ENCODE measurements around the gene KLHL21.
"Not testable (repeated sequence)": the region's sequence is repeated elsewhere in the genome, so short reads cannot be mapped to it uniquely, and the experiment has no call there.

KLHL21 gene

DNA sequence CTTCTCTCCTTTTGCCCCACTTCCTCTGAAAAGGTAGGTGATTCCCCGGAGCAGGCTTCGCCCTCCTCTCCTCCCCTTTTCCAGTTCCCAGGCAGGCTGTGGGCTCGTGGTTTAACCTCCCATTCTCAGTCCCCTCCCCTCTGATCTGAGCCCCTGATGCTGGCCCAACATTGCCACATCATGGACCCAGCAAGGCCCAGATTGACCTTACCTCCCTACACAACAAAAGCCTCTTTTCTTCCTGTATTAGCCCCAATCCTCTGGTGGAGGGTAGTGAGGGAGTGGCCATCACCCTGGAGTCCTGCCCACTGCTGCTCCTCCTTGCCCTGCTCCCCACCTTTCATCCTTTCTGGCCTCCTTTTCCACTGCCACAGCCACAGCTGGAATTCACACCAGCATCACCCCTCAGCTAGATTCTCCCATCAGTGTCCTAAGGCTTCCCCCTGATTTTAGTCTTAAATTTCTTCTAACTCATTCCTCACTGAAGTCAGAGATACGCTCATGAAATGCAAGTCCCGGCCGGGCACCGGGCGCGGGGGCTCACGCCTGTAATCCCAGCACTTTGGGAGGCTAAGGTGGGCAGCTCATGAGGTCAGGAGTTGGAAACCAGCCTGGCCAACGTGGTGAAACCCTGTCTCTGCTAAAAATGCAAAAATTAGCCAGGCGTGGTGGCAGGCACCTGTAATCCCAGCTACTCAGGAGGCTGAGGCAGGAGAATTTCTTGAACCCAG lies 29.9 kb downstream of the KLHL21 start:
- H3K9me3 Mint-ChIP-seq: no peaks in the 10 kb centered on the region
- DNase-seq: no peak
- no peak for ATAC-seq
- no peak overlapping the region for H3K27ac Mint-ChIP-seq
- H3K4me3 Mint-ChIP-seq: no peak overlapping the region
- no peaks in the 10 kb centered on the region for H3K27me3 Mint-ChIP-seq
- no peaks in the 10 kb centered on the region for H3K36me3 Mint-ChIP-seq (ENCODE audit: low read depth)
- H3K4me1 Mint-ChIP-seq: no peaks in the 10 kb centered on the region

DNA sequence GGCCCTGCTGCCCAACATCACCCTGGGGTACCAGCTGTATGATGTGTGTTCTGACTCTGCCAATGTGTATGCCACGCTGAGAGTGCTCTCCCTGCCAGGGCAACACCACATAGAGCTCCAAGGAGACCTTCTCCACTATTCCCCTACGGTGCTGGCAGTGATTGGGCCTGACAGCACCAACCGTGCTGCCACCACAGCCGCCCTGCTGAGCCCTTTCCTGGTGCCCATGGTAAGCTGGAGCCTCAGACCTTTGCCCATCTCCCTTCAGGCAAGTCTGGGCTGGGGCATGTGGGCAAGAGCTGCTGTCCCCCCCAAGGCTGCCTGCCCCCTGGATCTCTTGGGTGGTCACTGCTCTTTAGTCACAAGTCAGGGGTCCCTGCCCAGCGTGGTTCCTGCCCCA lies 31.7 kb downstream of the KLHL21 start:
- Mint-ChIP-seq H3K9me3 (no peaks in the 10 kb centered on the region), H3K27ac (no peak overlapping the region), H3K4me3 (no peak overlapping the region), H3K4me1 (no peaks in the 10 kb centered on the region), H3K27me3 (no peaks in the 10 kb centered on the region), H3K36me3 (ENCODE audit: low read depth) (no peaks in the 10 kb centered on the region)
- ATAC-seq: no peak
- no peak for DNase-seq

DNA sequence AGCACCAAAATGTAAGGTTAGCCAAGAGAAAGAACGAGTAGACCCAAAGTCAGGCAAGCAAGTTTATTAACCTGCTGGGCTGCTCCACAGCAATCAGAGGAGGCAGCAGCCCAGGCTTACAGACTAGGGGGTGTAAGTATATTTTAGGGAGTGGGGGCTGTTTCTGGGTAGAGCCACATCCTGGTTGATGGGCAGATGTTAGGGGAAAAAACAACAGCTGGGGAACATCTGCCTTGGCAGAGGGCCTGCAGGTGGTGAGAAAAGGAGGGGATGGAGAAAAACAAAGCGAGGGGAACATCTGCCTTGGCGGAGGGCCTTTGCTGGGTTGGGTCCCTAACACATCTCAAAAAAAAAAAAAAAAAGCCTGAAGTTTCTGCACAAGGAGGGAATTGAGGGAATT lies 32.6 kb downstream of the KLHL21 start:
- Mint-ChIP-seq H3K4me3 (no peak overlapping the region), H3K27ac (no peak overlapping the region), H3K9me3 (no peaks in the 10 kb centered on the region), H3K4me1 (no peaks in the 10 kb centered on the region), H3K27me3 (no peaks in the 10 kb centered on the region), H3K36me3 (ENCODE audit: low read depth) (no peaks in the 10 kb centered on the region)
- ATAC-seq (no peak), DNase-seq (no peak)

DNA sequence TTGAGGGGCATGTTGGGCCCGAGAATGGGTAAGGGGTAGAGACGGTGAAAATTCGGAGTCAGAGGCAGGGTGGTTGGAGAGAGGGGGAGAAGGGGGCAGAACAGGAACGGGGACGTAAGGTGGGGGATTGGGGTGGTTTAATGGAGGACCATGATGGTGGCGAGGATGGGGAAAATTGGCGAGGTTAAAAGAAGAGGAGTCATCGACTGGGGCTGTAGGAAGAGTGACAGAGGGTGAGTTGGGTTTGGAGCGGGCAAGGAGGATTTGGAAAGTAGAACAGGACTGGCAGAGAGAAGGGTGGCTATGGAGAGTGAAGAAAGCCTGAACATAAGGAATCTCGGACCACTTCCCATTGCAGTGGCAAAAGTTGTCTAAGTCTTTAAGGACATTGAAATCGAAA lies 33.6 kb downstream of the KLHL21 start:
- ATAC-seq: no peak
- Mint-ChIP-seq H3K4me1 (no peaks in the 10 kb centered on the region), H3K27ac (peak overlapping the region; percentile 5), H3K36me3 (ENCODE audit: low read depth) (no peaks in the 10 kb centered on the region), H3K27me3 (no peaks in the 10 kb centered on the region), H3K4me3 (no peak overlapping the region), H3K9me3 (no peaks in the 10 kb centered on the region)
- no peak for DNase-seq

DNA sequence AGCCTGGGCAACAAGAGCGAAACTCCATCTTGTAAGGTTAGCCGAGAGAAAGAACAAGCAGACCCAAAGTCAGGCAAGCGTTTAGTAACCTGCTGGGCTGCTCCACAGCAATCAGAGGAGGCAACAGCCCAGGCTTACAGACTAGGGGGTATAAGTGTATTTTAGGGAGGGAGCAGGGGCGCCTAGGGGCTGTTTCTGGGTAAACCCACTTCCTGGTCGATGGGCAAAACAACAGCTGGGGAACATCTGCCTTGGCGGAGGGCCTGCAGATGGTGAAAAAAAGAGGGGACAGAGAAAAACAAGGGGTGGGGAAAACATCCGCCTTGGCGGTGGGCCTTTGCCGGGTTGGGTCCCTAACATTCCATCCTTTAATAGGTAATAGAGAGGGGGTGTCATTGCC lies 42.4 kb downstream of the KLHL21 start:
- DNase-seq (no peak), ATAC-seq (no peak)
- Mint-ChIP-seq H3K27me3 (peaks cover 2% of the 10 kb centered on the region), H3K4me1 (peaks cover 2% of the 10 kb centered on the region), H3K9me3 (no peaks in the 10 kb centered on the region), H3K4me3 (no peak overlapping the region), H3K36me3 (ENCODE audit: low read depth) (no peaks in the 10 kb centered on the region), H3K27ac (no peak overlapping the region)

- H3K4me1 Mint-ChIP-seq; DNase-seq; H3K9me3 Mint-ChIP-seq; H3K27me3 Mint-ChIP-seq; ATAC-seq; H3K27ac Mint-ChIP-seq; H3K4me3 Mint-ChIP-seq; H3K36me3 Mint-ChIP-seq (ENCODE audit: low read depth): not testable (repeated sequence)
Measured at GRCh38 chr1:6559161-6559560, 43.5 kb downstream of the KLHL21 start.

- Mint-ChIP-seq H3K4me3 (no peak overlapping the region), H3K27me3 (peaks cover 2% of the 10 kb centered on the region), H3K4me1 (peaks cover 14% of the 10 kb centered on the region), H3K27ac (no peak overlapping the region), H3K36me3 (ENCODE audit: low read depth) (no peaks in the 10 kb centered on the region), H3K9me3 (no peaks in the 10 kb centered on the region)
- ATAC-seq: no peak
- no peak for DNase-seq
Measured at GRCh38 chr1:6557597-6557996, 45.1 kb downstream of the KLHL21 start.

GRCh38 chr1:6554907-6555778 lies 47.5 kb downstream of the KLHL21 start, which contains the start of gene TAS1R1:
TAS1R1 (plus strand) TSS chr1:6555307; CDS start chr1:6555374, 67 bp downstream.
- ATAC-seq (no peak), DNase-seq (no peak)
- Mint-ChIP-seq H3K27ac (peak within 1 kb of the TSS; percentile 13), H3K27me3 (no peaks in the 10 kb centered on the region), H3K4me3 (peak within 1 kb of the TSS; percentile 85), H3K36me3 (ENCODE audit: low read depth) (peaks cover 5% of the 10 kb centered on the region), H3K4me1 (peaks cover 24% of the 10 kb centered on the region), H3K9me3 (no peaks in the 10 kb centered on the region)

- peak; percentile 97 for ATAC-seq
- no peaks in the 10 kb centered on the region for H3K27me3 Mint-ChIP-seq
- no peaks in the 10 kb centered on the region for H3K9me3 Mint-ChIP-seq
- H3K4me3 Mint-ChIP-seq: peak within 1 kb of the TSS; percentile 85
- peak; percentile 97 for DNase-seq
- peak within 1 kb of the TSS; percentile 69 for H3K27ac Mint-ChIP-seq
- peaks cover 5% of the 10 kb centered on the region for H3K36me3 Mint-ChIP-seq (ENCODE audit: low read depth)
- peaks cover 24% of the 10 kb centered on the region for H3K4me1 Mint-ChIP-seq
Measured at GRCh38 chr1:6554031-6554906, 48.4 kb downstream of the KLHL21 start, which contains the start of gene NOL9. NOL9 (minus strand) TSS chr1:6554513; CDS start chr1:6554502, 11 bp downstream.

- DNase-seq (no peak), ATAC-seq (no peak)
- Mint-ChIP-seq H3K4me1 (peaks cover 41% of the 10 kb centered on the region), H3K36me3 (ENCODE audit: low read depth) (peaks cover 43% of the 10 kb centered on the region), H3K4me3 (no peak overlapping the region), H3K9me3 (no peaks in the 10 kb centered on the region), H3K27ac (peak overlapping the region; percentile 89), H3K27me3 (no peaks in the 10 kb centered on the region)
Measured at GRCh38 chr1:6547301-6547700, 55.4 kb downstream of the KLHL21 start.

- no peak for DNase-seq
- Mint-ChIP-seq H3K9me3 (no peaks in the 10 kb centered on the region), H3K36me3 (ENCODE audit: low read depth) (peaks cover 45% of the 10 kb centered on the region), H3K27ac (peak overlapping the region; percentile 89), H3K4me1 (peaks cover 37% of the 10 kb centered on the region), H3K27me3 (no peaks in the 10 kb centered on the region), H3K4me3 (no peak overlapping the region)
- no peak for ATAC-seq
Measured at GRCh38 chr1:6546326-6546725, 56.3 kb downstream of the KLHL21 start.

DNA sequence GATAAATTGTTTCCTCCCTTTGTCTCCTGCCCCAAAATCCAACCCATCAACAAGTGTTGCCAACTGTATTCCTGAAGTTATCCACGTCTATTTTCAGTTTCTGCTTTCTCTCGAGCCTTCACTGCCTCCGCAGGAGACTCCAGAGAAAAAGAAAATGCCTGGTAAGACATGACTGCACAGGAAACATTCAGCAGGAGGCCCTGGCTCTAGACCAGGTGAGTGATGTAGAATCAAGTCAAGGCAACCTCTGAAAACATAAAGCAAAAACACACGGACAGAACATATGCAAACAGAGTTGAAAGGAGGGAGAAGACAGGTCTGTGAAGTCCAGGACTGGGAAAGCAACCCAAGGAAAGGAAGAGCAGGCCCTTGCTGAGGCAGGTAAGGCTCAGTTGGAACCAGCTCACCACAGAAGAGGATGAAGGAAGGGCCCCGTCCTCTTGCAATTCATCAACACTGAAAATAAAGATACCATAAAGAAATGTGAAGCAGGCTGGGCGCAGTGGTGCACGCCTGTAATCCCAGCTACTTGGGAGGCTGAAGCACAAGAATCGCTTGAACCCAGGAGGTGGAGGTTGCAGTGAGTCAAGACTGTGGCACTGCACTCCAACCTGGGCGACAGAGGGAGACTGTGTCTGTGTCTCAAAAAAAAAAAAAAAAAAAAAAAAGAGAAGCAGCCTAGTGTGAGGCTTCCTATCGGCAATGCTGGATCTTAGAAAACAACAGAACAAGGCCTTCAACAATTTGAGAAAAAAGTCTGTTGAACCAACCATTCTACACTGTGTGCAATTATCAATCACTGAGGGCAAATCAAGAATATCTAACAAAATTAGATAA lies 57.2 kb downstream of the KLHL21 start:
- Mint-ChIP-seq H3K9me3 (no peaks in the 10 kb centered on the region), H3K27me3 (no peaks in the 10 kb centered on the region), H3K36me3 (ENCODE audit: low read depth) (peaks cover 51% of the 10 kb centered on the region), H3K4me1 (peaks cover 34% of the 10 kb centered on the region), H3K27ac (peak overlapping the region; percentile 89), H3K4me3 (peak overlapping the region; percentile 62)
- DNase-seq (no peak), ATAC-seq (peak; percentile 21)

GRCh38 chr1:6544831-6545230 lies 57.8 kb downstream of the KLHL21 start:
- peaks cover 50% of the 10 kb centered on the region for H3K36me3 Mint-ChIP-seq (ENCODE audit: low read depth)
- peak overlapping the region; percentile 89 for H3K27ac Mint-ChIP-seq
- H3K4me3 Mint-ChIP-seq: peak overlapping the region; percentile 62
- H3K27me3 Mint-ChIP-seq: no peaks in the 10 kb centered on the region
- no peaks in the 10 kb centered on the region for H3K9me3 Mint-ChIP-seq
- ATAC-seq (peak; percentile 85), DNase-seq (no peak)
- H3K4me1 Mint-ChIP-seq: peaks cover 34% of the 10 kb centered on the region

All from activated naive CD8-positive, alpha-beta T cell treated with anti-CD3 and anti-CD28 coated beads, Interleukin-2, amount 50 U/mL, for 24 hours (primary cell).